Liver (tissue), 9 donors: ENCODE data around the gene SLC16A8. TPM values are rescaled to one million over a fixed set of nuclear protein-coding genes. Genes with fewer than 3 reads are reported as not detected.
A peak's percentile ranks its signal among the peaks of the same experiment; 100 is the strongest.

ENCODE experiments used
- DNase-seq: peaks from one replicate; pipeline ENCODE4 v3.0.0-alpha.2; 2017; ENCODE audit warnings: low spot score
- H3K27ac ChIP-seq, 2 donors: one replicate each; pipeline ENCODE4 v1.7.0; 2013; ENCODE audit warnings: inconsistent platforms in 2 of 2, low read length in 2 of 2, control low read depth in 1 of 2, low read depth in 1 of 2, mild to moderate bottlenecking in 1 of 2
- H3K27me3 ChIP-seq, 4 donors: one replicate each; pipeline versions ENCODE4 v1.6.1 to v1.7.0; 2013; ENCODE audit warnings: low read length in 3 of 4, inconsistent platforms in 1 of 4, mild to moderate bottlenecking in 1 of 4, moderate library complexity in 1 of 4; ENCODE audit not compliant: control insufficient read depth in 4 of 4, insufficient read depth in 4 of 4
- H3K36me3 ChIP-seq, 4 donors: one replicate each; pipeline versions ENCODE4 v1.6.1 to v1.7.0; 2013; ENCODE audit warnings: low read length in 3 of 4, mild to moderate bottlenecking in 3 of 4, low read depth in 1 of 4, moderate library complexity in 1 of 4; ENCODE audit not compliant: control insufficient read depth in 4 of 4, insufficient read depth in 3 of 4
- H3K4me1 ChIP-seq, 4 donors: one replicate each; pipeline versions ENCODE4 v1.6.1 to v1.7.0; 2013; ENCODE audit warnings: low read length in 3 of 4, mild to moderate bottlenecking in 3 of 4, moderate library complexity in 1 of 4; ENCODE audit not compliant: control insufficient read depth in 4 of 4, insufficient read depth in 4 of 4
- H3K4me3 ChIP-seq, 3 donors: one replicate each; pipeline versions ENCODE4 v1.6.1 to v1.7.0; 2013; ENCODE audit warnings: low read length in 3 of 3, control low read depth in 1 of 3, low read depth in 1 of 3, mild to moderate bottlenecking in 1 of 3
- H3K9ac ChIP-seq, 2 donors: one replicate each; pipeline ENCODE4 v1.7.0; 2013; ENCODE audit warnings: low read length in 2 of 2, mild to moderate bottlenecking in 2 of 2, moderate library complexity in 2 of 2, control low read depth in 1 of 2, low read depth in 1 of 2
- H3K9me3 ChIP-seq, 4 donors: one replicate each; pipeline versions ENCODE4 v1.6.1 to v1.7.0; 2013; ENCODE audit warnings: low read length in 3 of 4; ENCODE audit not compliant: control insufficient read depth in 4 of 4
- EGR1 ChIP-seq, 2 donors: IDR thresholded peaks; 2 replicates each; pipeline ENCODE4 v1.6.1; 2016 to 2018; ENCODE audit warnings: antibody characterized with exemption in 2 of 2, low read depth in 2 of 2
- FOXA1 ChIP-seq: IDR thresholded peaks from 2 replicates; pipeline ENCODE4 v1.6.1; 2016; ENCODE audit warnings: antibody characterized with exemption
- FOXA2 ChIP-seq: IDR thresholded peaks from 2 replicates; pipeline ENCODE4 v1.6.1; 2016; ENCODE audit warnings: antibody characterized with exemption
- GABPA ChIP-seq, 2 donors: IDR thresholded peaks in 1 of 2; conservative IDR thresholded peaks in 1 of 2; 2 replicates each; pipeline ENCODE4 v1.6.1; 2016; ENCODE audit warnings: antibody characterized with exemption in 2 of 2, mild to moderate bottlenecking in 1 of 2, moderate library complexity in 1 of 2
- HNF4A ChIP-seq, 2 donors: conservative IDR thresholded peaks; 2 replicates each; pipeline ENCODE4 v1.6.1; 2016; ENCODE audit warnings: antibody characterized with exemption in 2 of 2, mild to moderate bottlenecking in 2 of 2
- HNF4G ChIP-seq: IDR thresholded peaks from 2 replicates; pipeline ENCODE4 v1.6.1; 2016; ENCODE audit warnings: antibody characterized with exemption
- JUND ChIP-seq, 2 donors: IDR thresholded peaks; 2 replicates each; pipeline ENCODE4 v1.6.1; 2016; ENCODE audit warnings: antibody characterized with exemption in 2 of 2
- NR2F2 ChIP-seq: IDR thresholded peaks from 2 replicates; pipeline ENCODE4 v1.6.1; 2016; ENCODE audit warnings: antibody characterized with exemption
- RAD21 ChIP-seq, 2 donors: IDR thresholded peaks; 2 replicates each; pipeline ENCODE4 v1.6.1; 2016; ENCODE audit warnings: antibody characterized with exemption in 2 of 2, mild to moderate bottlenecking in 2 of 2
- RXRA ChIP-seq, 2 donors: IDR thresholded peaks; 2 replicates each; pipeline ENCODE4 v1.6.1; 2017 to 2018; ENCODE audit warnings: antibody characterized with exemption in 2 of 2, mild to moderate bottlenecking in 1 of 2
- SP1 ChIP-seq: IDR thresholded peaks from 2 replicates; pipeline ENCODE4 v1.6.1; 2018; ENCODE audit warnings: antibody characterized with exemption, mild to moderate bottlenecking
- TAF1 ChIP-seq: conservative IDR thresholded peaks from 2 replicates; pipeline ENCODE4 v1.6.1; 2016; ENCODE audit warnings: antibody characterized with exemption, mild to moderate bottlenecking
- YY1 ChIP-seq: IDR thresholded peaks from 2 replicates; pipeline ENCODE4 v1.6.1; 2016; ENCODE audit warnings: antibody characterized with exemption, mild to moderate bottlenecking
- WGBS: extraction: QIAGEN DNeasy Blood & Tissue Kit; methylation state at CpG from one replicate; pipeline ENCODE4 v1.1.7; 2013; 5-methylcytosine and 5-hydroxymethylcytosine counted together
- polyA plus RNA-seq, 2 donors: library from polyadenylated mRNA; stranded (reverse) in 1 of 2; unstranded in 1 of 2; fragments of 200-250 nt in 1 of 2; fragments of >200 nt in 1 of 2; fragmentation: Nextera tagmentation in 1 of 2; extraction: Ambion mirVana in 1 of 2; gene quantifications; one replicate each; pipeline versions ENCODE4 v1.2.1 to v1.2.3, GENCODE V29; 2013 to 2015
- total RNA-seq, 2 donors: library from RNA; depleted of rRNA; stranded (reverse); fragments of >200 nt; gene quantifications; one replicate each; pipeline ENCODE4 v1.2.3, GENCODE V29; 2014
- TF ChIP-seq, protein P1 (sequence below): fragments of 150-350 bp; IDR thresholded peaks from 2 replicates; pipeline ENCODE4 v1.5.1; 2017; ENCODE audit warnings: improper control_type of control experiment, low read depth, low read length; ENCODE audit not compliant: missing input control
- TF ChIP-seq, protein P2 (sequence below): IDR thresholded peaks from 2 replicates; pipeline ENCODE4 v1.6.1; 2016; ENCODE audit warnings: antibody characterized with exemption
- TF ChIP-seq, protein P3 (sequence below): IDR thresholded peaks from 2 replicates; pipeline ENCODE4 v1.6.1; 2016; ENCODE audit warnings: antibody characterized with exemption
- TF ChIP-seq, protein P4 (sequence below): IDR thresholded peaks from 2 replicates; pipeline ENCODE4 v1.6.1; 2016; ENCODE audit warnings: antibody characterized with exemption, mild to moderate bottlenecking
- TF ChIP-seq, protein P5 (sequence below): IDR thresholded peaks from 2 replicates; pipeline ENCODE4 v1.6.1; 2016; ENCODE audit warnings: antibody characterized with exemption
- donor health status: healthy.
- donor health status: healthy.
- donor health status: healthy.
- donor health status: healthy.
- donor health status: healthy.

Gene SLC16A8
- total and polyA plus RNA-seq, 4 donors = 0.10 TPM; not detected in 3

DNA sequence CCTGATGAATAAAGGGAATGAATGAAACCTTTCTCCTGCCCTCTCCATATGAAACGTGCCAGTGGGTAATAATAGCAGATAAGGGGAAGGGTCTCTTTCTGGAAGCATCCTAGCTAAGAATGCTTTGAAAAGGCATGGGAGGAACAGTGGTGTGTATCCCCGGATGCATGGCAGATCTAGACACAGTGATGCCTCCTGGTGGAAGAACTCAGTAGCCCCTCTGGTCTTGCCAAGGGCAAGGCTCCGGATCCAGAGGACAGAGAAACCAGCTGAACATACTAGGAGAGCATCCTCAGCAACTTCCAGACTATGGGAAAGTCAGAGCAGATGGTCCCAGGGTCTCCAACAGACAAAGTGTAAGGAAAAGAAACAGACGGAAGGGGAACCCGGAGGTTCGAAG lies 20.1 kb upstream of the SLC16A8 start:
- 85% methylated on average over 6 of the region's 6 CpGs for WGBS
- H3K36me3 ChIP-seq = no peaks in the 10 kb centered on the region
- peak in 1 of 2 donors; percentile 68 for TF ChIP-seq RAD21 (IDR thresholded peaks at IDR 0.05)
- no peak for TF ChIP-seq FOXA2
- TF ChIP-seq HNF4A (conservative IDR thresholded peaks at IDR 0.05) = no peak
- TF ChIP-seq, protein P1, sequence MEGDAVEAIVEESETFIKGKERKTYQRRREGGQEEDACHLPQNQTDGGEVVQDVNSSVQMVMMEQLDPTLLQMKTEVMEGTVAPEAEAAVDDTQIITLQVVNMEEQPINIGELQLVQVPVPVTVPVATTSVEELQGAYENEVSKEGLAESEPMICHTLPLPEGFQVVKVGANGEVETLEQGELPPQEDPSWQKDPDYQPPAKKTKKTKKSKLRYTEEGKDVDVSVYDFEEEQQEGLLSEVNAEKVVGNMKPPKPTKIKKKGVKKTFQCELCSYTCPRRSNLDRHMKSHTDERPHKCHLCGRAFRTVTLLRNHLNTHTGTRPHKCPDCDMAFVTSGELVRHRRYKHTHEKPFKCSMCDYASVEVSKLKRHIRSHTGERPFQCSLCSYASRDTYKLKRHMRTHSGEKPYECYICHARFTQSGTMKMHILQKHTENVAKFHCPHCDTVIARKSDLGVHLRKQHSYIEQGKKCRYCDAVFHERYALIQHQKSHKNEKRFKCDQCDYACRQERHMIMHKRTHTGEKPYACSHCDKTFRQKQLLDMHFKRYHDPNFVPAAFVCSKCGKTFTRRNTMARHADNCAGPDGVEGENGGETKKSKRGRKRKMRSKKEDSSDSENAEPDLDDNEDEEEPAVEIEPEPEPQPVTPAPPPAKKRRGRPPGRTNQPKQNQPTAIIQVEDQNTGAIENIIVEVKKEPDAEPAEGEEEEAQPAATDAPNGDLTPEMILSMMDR = no peak
- TF ChIP-seq, protein P2, sequence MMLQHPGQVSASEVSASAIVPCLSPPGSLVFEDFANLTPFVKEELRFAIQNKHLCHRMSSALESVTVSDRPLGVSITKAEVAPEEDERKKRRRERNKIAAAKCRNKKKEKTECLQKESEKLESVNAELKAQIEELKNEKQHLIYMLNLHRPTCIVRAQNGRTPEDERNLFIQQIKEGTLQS = no peak
- no peak for TF ChIP-seq FOXA1

DNA sequence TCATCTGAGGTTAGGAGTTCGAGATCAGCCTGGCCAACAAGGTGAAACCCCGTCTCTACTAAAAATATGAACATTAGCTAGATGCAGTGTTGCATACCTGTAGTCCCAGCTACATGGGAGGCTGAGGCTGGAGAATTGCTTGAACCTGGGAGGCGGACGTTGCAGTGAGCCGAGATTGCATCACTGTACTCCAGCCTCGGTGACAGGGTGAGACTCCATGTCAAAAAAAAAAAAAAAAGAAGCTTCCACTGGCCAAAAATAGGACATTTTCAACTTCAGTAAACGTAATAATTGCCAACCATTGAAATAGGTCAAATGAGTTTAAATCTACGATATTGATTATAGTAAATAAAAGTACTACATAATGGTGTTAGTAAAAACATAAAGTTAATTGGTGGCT lies 19.7 kb upstream of the SLC16A8 start:
- TF ChIP-seq, protein P3, sequence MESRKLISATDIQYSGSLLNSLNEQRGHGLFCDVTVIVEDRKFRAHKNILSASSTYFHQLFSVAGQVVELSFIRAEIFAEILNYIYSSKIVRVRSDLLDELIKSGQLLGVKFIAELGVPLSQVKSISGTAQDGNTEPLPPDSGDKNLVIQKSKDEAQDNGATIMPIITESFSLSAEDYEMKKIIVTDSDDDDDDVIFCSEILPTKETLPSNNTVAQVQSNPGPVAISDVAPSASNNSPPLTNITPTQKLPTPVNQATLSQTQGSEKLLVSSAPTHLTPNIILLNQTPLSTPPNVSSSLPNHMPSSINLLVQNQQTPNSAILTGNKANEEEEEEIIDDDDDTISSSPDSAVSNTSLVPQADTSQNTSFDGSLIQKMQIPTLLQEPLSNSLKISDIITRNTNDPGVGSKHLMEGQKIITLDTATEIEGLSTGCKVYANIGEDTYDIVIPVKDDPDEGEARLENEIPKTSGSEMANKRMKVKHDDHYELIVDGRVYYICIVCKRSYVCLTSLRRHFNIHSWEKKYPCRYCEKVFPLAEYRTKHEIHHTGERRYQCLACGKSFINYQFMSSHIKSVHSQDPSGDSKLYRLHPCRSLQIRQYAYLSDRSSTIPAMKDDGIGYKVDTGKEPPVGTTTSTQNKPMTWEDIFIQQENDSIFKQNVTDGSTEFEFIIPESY = no peak
- TF ChIP-seq HNF4A (conservative IDR thresholded peaks at IDR 0.05) (no peak), EGR1 (IDR thresholded peaks at IDR 0.05; ENCODE audit: low read depth in 2 of 2) (no peak), GABPA (IDR thresholded peaks at IDR 0.05 in 1 of 2, conservative IDR thresholded peaks at IDR 0.05 in 1 of 2) (no peak), RAD21 (IDR thresholded peaks at IDR 0.05) (no peak), JUND (IDR thresholded peaks at IDR 0.05) (no peak), RXRA (IDR thresholded peaks at IDR 0.05) (no peak), FOXA2 (no peak), NR2F2 (no peak), FOXA1 (no peak), TAF1 (no peak), HNF4G (no peak), SP1 (no peak), YY1 (no peak)
- TF ChIP-seq, protein P1 = no peak
- TF ChIP-seq, protein P2 = no peak
- TF ChIP-seq, protein P4, sequence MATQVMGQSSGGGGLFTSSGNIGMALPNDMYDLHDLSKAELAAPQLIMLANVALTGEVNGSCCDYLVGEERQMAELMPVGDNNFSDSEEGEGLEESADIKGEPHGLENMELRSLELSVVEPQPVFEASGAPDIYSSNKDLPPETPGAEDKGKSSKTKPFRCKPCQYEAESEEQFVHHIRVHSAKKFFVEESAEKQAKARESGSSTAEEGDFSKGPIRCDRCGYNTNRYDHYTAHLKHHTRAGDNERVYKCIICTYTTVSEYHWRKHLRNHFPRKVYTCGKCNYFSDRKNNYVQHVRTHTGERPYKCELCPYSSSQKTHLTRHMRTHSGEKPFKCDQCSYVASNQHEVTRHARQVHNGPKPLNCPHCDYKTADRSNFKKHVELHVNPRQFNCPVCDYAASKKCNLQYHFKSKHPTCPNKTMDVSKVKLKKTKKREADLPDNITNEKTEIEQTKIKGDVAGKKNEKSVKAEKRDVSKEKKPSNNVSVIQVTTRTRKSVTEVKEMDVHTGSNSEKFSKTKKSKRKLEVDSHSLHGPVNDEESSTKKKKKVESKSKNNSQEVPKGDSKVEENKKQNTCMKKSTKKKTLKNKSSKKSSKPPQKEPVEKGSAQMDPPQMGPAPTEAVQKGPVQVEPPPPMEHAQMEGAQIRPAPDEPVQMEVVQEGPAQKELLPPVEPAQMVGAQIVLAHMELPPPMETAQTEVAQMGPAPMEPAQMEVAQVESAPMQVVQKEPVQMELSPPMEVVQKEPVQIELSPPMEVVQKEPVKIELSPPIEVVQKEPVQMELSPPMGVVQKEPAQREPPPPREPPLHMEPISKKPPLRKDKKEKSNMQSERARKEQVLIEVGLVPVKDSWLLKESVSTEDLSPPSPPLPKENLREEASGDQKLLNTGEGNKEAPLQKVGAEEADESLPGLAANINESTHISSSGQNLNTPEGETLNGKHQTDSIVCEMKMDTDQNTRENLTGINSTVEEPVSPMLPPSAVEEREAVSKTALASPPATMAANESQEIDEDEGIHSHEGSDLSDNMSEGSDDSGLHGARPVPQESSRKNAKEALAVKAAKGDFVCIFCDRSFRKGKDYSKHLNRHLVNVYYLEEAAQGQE = no peak
- TF ChIP-seq, protein P5, sequence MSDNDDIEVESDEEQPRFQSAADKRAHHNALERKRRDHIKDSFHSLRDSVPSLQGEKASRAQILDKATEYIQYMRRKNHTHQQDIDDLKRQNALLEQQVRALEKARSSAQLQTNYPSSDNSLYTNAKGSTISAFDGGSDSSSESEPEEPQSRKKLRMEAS = no peak
- H3K4me3 ChIP-seq = no peak overlapping the region
- no peak overlapping the region for H3K9ac ChIP-seq
- H3K4me1 ChIP-seq = peaks cover 11 to 17% (median 14%) of the 10 kb centered on the region in 4 donors
- 72% methylated on average over 8 of the region's 8 CpGs for WGBS
- H3K9me3 ChIP-seq = no peaks in the 10 kb centered on the region
- no peak for DNase-seq
- H3K27ac ChIP-seq = no peak overlapping the region
- H3K36me3 ChIP-seq = no peaks in the 10 kb centered on the region
- H3K27me3 ChIP-seq = no peaks in the 10 kb centered on the region

More for the DNA sequence above, 20.1 kb upstream of the SLC16A8 start:
- H3K27me3 ChIP-seq = no peaks in the 10 kb centered on the region
- DNase-seq = no peak
- H3K9me3 ChIP-seq = no peaks in the 10 kb centered on the region
- peaks cover 11 to 18% (median 14%) of the 10 kb centered on the region in 4 donors for H3K4me1 ChIP-seq
- no peak overlapping the region for H3K27ac ChIP-seq
- H3K9ac ChIP-seq = no peak overlapping the region
- H3K4me3 ChIP-seq = no peak overlapping the region
